GM23248 (cell line): ENCODE measurements around the gene AGBL5. TPM values are rescaled to one million over a fixed set of nuclear protein-coding genes. Genes with fewer than 3 reads are reported as not detected.
"Not testable (repeated sequence)": the region's sequence is repeated elsewhere in the genome, so short reads cannot be mapped to it uniquely, and the experiment has no call there.

Source experiments
- DNase-seq: peaks from one replicate; pipeline ENCODE4 v3.0.0-alpha.2; 2015
- H2AFZ ChIP-seq: fragments of 200-600 bp; sonication (generic); 2 replicates; pipeline ENCODE4 v1.6.1; 2016; ENCODE audit warnings: antibody characterized with exemption
- H3F3A ChIP-seq: fragments of 200-600 bp; sonication (generic); 2 replicates; pipeline ENCODE4 v1.6.1; 2016; ENCODE audit warnings: mild to moderate bottlenecking, antibody characterized with exemption, mixed run types; ENCODE audit not compliant: insufficient read depth
- H3K27ac ChIP-seq: fragments of 200-600 bp; sonication (generic); 2 replicates; pipeline ENCODE4 v1.5.1; 2016; ENCODE audit warnings: mild to moderate bottlenecking
- H3K27me3 ChIP-seq: fragments of 200-600 bp; sonication (generic); replicated peaks from 2 replicates; pipeline ENCODE4 v1.6.1; 2016; ENCODE audit warnings: mild to moderate bottlenecking; ENCODE audit not compliant: insufficient read depth
- H3K36me3 ChIP-seq: fragments of 200-600 bp; sonication (generic); 2 replicates; pipeline ENCODE4 v1.6.1; 2016; ENCODE audit warnings: low read depth, mild to moderate bottlenecking
- H3K4me1 ChIP-seq: fragments of 200-600 bp; sonication (generic); 2 replicates; pipeline ENCODE4 v1.6.1; 2016; ENCODE audit warnings: mild to moderate bottlenecking; ENCODE audit not compliant: insufficient read depth
- H3K4me2 ChIP-seq: fragments of 200-600 bp; sonication (generic); one replicate; pipeline ENCODE4 v1.6.1; 2016; ENCODE audit warnings: mild to moderate bottlenecking; ENCODE audit not compliant: unreplicated experiment
- H3K4me3 ChIP-seq: fragments of 200-600 bp; sonication (generic); 2 replicates; pipeline ENCODE4 v1.5.1; 2016; ENCODE audit warnings: mild to moderate bottlenecking
- H3K79me2 ChIP-seq: fragments of 200-600 bp; sonication (generic); 2 replicates; pipeline ENCODE4 v1.6.1; 2016; ENCODE audit warnings: mild to moderate bottlenecking; ENCODE audit not compliant: insufficient read depth
- H3K9ac ChIP-seq: fragments of 200-600 bp; sonication (generic); 2 replicates; pipeline ENCODE4 v1.6.1; 2016; ENCODE audit warnings: mild to moderate bottlenecking
- H3K9me2 ChIP-seq: fragments of 200-600 bp; sonication (generic); 2 replicates; pipeline ENCODE4 v1.6.1; 2016; ENCODE audit warnings: mixed run types, mild to moderate bottlenecking, moderate library complexity; ENCODE audit not compliant: insufficient read depth
- H3K9me3 ChIP-seq: fragments of 200-600 bp; sonication (generic); one replicate; pipeline ENCODE4 v1.6.1; 2017; ENCODE audit warnings: low read depth
- H4K20me1 ChIP-seq: fragments of 200-600 bp; sonication (generic); 2 replicates; pipeline ENCODE4 v1.6.0; 2016; ENCODE audit not compliant: insufficient read depth
- EZH2 ChIP-seq: fragments of 200-600 bp; sonication (generic); IDR thresholded peaks from 2 replicates; pipeline ENCODE4 v1.6.1; 2018; ENCODE audit warnings: antibody characterized with exemption, mild to moderate bottlenecking; ENCODE audit not compliant: insufficient read depth, poor library complexity, severe bottlenecking
- EZH2phosphoT487 ChIP-seq: fragments of 200-600 bp; sonication (generic); IDR thresholded peaks from 2 replicates; pipeline ENCODE4 v1.6.1; 2018; ENCODE audit warnings: antibody characterized with exemption, moderate library complexity, mild to moderate bottlenecking, low read depth; ENCODE audit not compliant: insufficient read depth
- WGBS, 2 experiments: methylation state at CpG; one replicate each; pipeline ENCODE4 v1.1.6; 2015 to 2017; ENCODE audit warnings: low lambda C conversion rate in 2 of 2, low coverage in 1 of 2; ENCODE audit errors: missing lambda C conversion rate in 2 of 2; 5-methylcytosine and 5-hydroxymethylcytosine counted together
- in situ Hi-C: fragments of 300-500 bp; cut with MboI; formaldehyde crosslinking; loops from 2 replicates; pipeline ENCODE4 v1.15.0; 2020
- polyA plus RNA-seq: library from polyadenylated mRNA; unstranded; fragments of >200 nt; fragmentation: Nextera tagmentation; extraction: Ambion mirVana; gene quantifications from 2 replicates; pipeline ENCODE4 v1.2.1, GENCODE V29; 2016
- total RNA-seq: library from RNA; depleted of rRNA; stranded (reverse); fragments of >200 nt; shearing (Covaris generic); gene quantifications from 2 replicates; pipeline ENCODE4 v1.2.3, GENCODE V29; 2014

Gene AGBL5
- total and polyA plus RNA-seq, 2 experiments from 2014 or later = 15.2 to 19.7 TPM

DNA sequence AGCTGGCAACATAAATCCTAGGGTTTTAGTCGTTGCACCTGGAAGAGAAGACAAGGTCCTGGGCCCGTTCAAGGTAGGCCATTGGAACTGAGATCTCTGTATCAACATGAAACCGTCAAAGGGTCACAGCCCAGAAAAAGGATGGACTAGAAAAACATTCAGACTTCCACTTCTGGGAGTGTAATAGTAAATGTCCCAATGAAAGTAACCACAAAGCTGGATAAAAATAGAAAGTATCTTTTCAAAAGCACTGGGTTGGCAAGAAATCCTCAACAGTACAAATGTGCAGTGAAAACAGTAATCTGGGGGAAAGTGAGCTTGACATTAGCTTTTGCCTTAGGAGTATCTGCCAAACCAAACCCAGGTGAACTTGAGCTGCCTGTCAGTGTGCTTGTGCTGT, 54.5 kb downstream of the AGBL5 start:
- H3K79me2 ChIP-seq = no peaks in the 10 kb centered on the region
- DNase-seq = no peak
- no peaks in the 10 kb centered on the region for H3F3A ChIP-seq
- H3K36me3 ChIP-seq = no peaks in the 10 kb centered on the region
- no peak overlapping the region for H3K4me2 ChIP-seq
- WGBS, 2 experiments = 76 to 85% methylated on average over 3 of the region's 3 CpGs
- no peak overlapping the region for H3K9ac ChIP-seq
- H4K20me1 ChIP-seq = no peaks in the 10 kb centered on the region
- H2AFZ ChIP-seq = no peak overlapping the region
- TF ChIP-seq EZH2 (no peak), EZH2phosphoT487 (no peak)
- H3K4me3 ChIP-seq = no peak overlapping the region
- H3K9me3 ChIP-seq = no peaks in the 10 kb centered on the region
- in situ Hi-C loops = loop anchor here (10.0 kb wide), 1 partner anchor 179 kb away; the partner anchor contains the start of gene TRIM54
- H3K27me3 ChIP-seq = 0 out of 2 replicates have a peak, but pooled peaks cover 4% of the 10 kb centered on the region
- no peak overlapping the region for H3K27ac ChIP-seq
- H3K4me1 ChIP-seq = no peaks in the 10 kb centered on the region
- no peaks in the 10 kb centered on the region for H3K9me2 ChIP-seq

DNA sequence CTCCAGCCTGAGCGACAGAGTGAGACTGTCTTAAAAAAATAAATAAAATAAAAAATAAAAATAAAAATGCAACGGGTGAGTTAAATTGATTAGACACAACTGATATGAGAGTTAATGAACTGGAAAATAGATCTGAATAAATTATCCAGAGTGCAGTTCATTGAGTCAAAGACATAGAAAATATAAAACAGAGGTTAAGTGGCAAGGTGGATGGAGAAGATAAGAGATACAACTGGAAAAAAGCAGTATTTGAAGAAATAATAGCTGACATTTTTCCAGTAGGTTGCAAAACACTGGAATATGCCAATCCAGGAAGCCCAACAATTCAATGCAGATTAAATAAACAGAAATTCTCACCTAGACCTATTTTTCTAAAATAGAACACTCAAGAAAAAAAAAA, 56.8 kb downstream of the AGBL5 start:
- Histone ChIP-seq H3K4me2 (no peak overlapping the region), H4K20me1 (no peaks in the 10 kb centered on the region), H3K4me3 (no peak overlapping the region), H3K27ac (no peak overlapping the region), H3K27me3 (no peaks in the 10 kb centered on the region), H3K9me2 (no peaks in the 10 kb centered on the region), H3K9ac (no peak overlapping the region), H3F3A (no peaks in the 10 kb centered on the region), H3K4me1 (no peaks in the 10 kb centered on the region), H2AFZ (no peak overlapping the region), H3K36me3 (no peaks in the 10 kb centered on the region), H3K79me2 (no peaks in the 10 kb centered on the region), H3K9me3 (no peaks in the 10 kb centered on the region)
- 93 to 95% methylated on average over 2 of the region's 2 CpGs for WGBS, 2 experiments
- TF ChIP-seq EZH2phosphoT487 (no peak), EZH2 (no peak)
- DNase-seq = no peak
- in situ Hi-C loops = loop anchor here (10.0 kb wide), 1 partner anchor 177 kb away; the partner anchor contains the start of gene TRIM54

DNA sequence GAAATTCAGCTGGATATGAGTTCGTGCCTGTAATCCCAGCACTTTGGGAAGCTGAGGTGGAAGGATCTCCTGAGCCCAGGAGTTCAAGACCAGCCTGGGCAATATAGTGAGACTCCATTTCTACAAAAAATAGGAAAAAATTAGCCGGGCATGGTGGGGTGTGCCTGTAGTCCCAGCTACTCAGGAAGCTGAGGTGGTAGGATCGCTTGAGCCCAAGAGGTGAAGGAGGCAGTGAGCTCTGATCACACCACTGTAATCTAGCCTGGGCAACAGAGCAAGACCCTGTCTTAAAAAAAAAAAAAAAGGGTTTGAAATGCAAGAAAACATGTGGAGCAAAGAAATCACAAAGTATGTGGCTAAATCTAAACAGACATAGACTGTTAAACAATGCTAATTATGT, 57.6 kb downstream of the AGBL5 start:
- WGBS, 2 experiments = 89 to 90% methylated on average over 3 of the region's 3 CpGs
- Histone ChIP-seq H4K20me1 (no peaks in the 10 kb centered on the region), H3K27ac (no peak overlapping the region), H3K9ac (no peak overlapping the region), H3K27me3 (no peaks in the 10 kb centered on the region), H3K36me3 (no peaks in the 10 kb centered on the region), H3K4me3 (no peak overlapping the region), H3K4me1 (no peaks in the 10 kb centered on the region), H2AFZ (no peak overlapping the region), H3F3A (no peaks in the 10 kb centered on the region), H3K9me3 (no peaks in the 10 kb centered on the region), H3K4me2 (no peak overlapping the region), H3K79me2 (no peaks in the 10 kb centered on the region), H3K9me2 (no peaks in the 10 kb centered on the region)
- TF ChIP-seq EZH2 = no peak
- no peak for TF ChIP-seq EZH2phosphoT487
- DNase-seq = no peak
- in situ Hi-C loops = loop anchor here (10.0 kb wide), 1 partner anchor 176 kb away; the partner anchor contains the start of gene TRIM54

DNA sequence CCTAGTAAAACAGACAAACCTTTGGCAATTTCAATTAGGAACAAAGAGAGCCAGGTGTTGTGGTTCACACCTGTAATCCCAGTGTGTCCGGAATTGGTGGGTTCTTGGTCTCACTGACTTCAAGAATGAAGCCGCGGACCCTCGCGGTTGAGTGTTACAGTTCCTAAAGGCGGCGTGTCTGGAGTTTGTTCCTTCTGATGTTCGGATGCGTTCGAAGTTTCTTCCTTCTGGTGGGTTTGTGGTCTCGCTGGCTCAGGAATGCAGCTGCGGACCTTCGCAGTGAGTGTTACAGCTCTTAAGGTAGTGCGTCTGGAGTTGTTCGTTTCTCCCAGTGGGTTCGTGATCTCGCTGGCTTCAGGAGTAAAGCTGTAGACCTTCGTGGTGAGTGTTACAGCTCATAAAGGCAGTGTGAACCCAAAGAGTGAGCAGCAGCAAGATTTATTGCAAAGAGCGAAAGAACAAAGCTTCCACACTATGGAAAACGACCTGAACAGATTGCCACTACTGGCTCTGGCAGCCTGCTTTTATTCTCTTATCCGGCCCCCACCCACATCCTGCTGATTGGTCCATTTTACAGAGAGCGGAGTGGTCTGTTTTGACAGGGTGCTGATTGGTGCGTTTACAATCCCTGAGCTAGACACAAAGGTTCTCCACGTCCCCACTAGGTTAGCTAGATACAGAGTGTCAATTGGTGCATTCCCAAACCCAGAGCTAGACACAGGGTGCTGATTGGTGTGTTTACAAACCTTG, 59.3 kb downstream of the AGBL5 start:
- in situ Hi-C loops, DNase-seq, H3K36me3 ChIP-seq, H3K9me3 ChIP-seq, H3K4me1 ChIP-seq, H3K27ac ChIP-seq, H3K9me2 ChIP-seq, H3K4me3 ChIP-seq, H3F3A ChIP-seq, H3K79me2 ChIP-seq, H4K20me1 ChIP-seq, H3K4me2 ChIP-seq, H3K9ac ChIP-seq, H2AFZ ChIP-seq, H3K27me3 ChIP-seq: not testable (repeated sequence)
- 76 to 79% methylated on average over 22 to 24 of the region's 24 CpGs for WGBS, 2 experiments

DNA sequence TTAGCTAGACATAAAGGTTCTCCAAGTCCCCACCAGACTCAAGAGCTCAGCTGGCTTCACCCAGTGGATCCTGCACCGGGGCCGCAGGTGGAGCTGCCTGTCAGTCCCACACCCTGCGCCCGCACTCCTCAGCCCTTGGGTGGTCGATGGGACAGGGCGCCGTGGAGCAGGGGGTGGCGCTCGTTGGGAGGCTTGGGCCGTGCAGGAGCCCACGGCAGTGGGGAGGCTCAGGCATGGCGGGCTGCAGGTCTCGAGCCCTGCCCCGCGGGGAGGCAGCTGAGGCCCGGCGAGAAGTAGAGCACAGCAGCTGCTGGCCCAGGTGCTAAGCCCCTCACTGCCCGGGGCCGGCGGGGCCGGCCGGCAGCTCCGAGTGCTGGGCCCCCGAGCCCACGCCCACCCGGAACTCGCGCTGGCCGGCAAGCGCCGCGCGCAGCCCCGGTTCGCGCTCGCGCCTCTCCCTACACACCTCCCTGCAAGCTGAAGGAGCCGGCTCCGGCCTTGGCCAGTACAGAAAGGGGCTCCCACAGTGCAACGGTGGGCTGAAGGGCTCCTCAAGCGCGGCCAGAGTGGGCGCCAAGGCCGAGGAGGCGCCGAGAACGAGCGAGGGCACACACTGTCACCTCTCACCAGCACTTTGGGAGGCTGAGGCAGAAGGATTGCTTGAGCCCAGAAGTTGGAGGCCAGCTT, 60.1 kb downstream of the AGBL5 start:
- H3K27me3 ChIP-seq, H3K36me3 ChIP-seq, H3K4me1 ChIP-seq, H3K4me2 ChIP-seq, H2AFZ ChIP-seq, H3K9me2 ChIP-seq, H4K20me1 ChIP-seq, in situ Hi-C loops, H3K9ac ChIP-seq, H3K79me2 ChIP-seq, H3F3A ChIP-seq, DNase-seq, H3K27ac ChIP-seq, H3K9me3 ChIP-seq, H3K4me3 ChIP-seq: not testable (repeated sequence)
- WGBS, 2 experiments = 91 to 97% methylated on average over 21 to 40 of the region's 49 CpGs
